ENCODE measurements around the gene SLC25A29. TPM values are rescaled to one million over a fixed set of nuclear protein-coding genes. Genes with fewer than 3 reads are reported as not detected.

SLC25A29 gene
- total and polyA plus RNA-seq, 7 donors, result 3.0 to 40.4 (median 26.7) TPM

GRCh38 chr14:100321473-100322137, 15.4 kb upstream of the SLC25A29 start:
- no peak for DNase-seq
- Histone ChIP-seq H3K4me3 (no peak overlapping the region), H3K27ac (no peak overlapping the region), H3K9me3 (no peaks in the 10 kb centered on the region), H3K4me1 (peaks cover 0 to 12% (median 10%) of the 10 kb centered on the region in 4 donors), H3K36me3 (no peaks in the 10 kb centered on the region), H3K27me3 (no peaks in the 10 kb centered on the region)
- intact Hi-C loops (cut with DNase I), result no loop called here
- TF ChIP-seq POLR2AphosphoS5 (IDR thresholded peaks at IDR 0.05) (no peak), CTCF (IDR thresholded peaks at IDR 0.05) (no peak), POLR2A (IDR thresholded peaks at IDR 0.05) (no peak), EP300 (IDR thresholded peaks at IDR 0.05) (no peak)
- 57 to 78% methylated on average over 9 of the region's 9 CpGs for WGBS, 2 donors

- intact Hi-C loops (cut with DNase I), result no loop called here
- no peaks in the 10 kb centered on the region for H3K9me3 ChIP-seq
- peaks cover 0 to 12% (median 10%) of the 10 kb centered on the region in 4 donors for H3K4me1 ChIP-seq
- no peak overlapping the region for H3K4me3 ChIP-seq
- WGBS, 2 donors, result 87 to 92% methylated on average over 12 of the region's 12 CpGs
- DNase-seq, result no peak
- no peak for TF ChIP-seq EP300 (IDR thresholded peaks at IDR 0.05)
- no peak for TF ChIP-seq POLR2A (IDR thresholded peaks at IDR 0.05)
- TF ChIP-seq CTCF (IDR thresholded peaks at IDR 0.05), result no peak
- TF ChIP-seq POLR2AphosphoS5 (IDR thresholded peaks at IDR 0.05), result no peak
- H3K36me3 ChIP-seq, result no peaks in the 10 kb centered on the region
- no peaks in the 10 kb centered on the region for H3K27me3 ChIP-seq
- H3K27ac ChIP-seq, result no peak overlapping the region
These were observed 14.1 kb upstream of the SLC25A29 start for GRCh38 chr14:100320157-100320856.

- peak; percentile 87 for DNase-seq
- Histone ChIP-seq H3K36me3 (no peaks in the 10 kb centered on the region), H3K4me3 (peak overlapping the region; percentile 23 to 46 (median 40)), H3K27me3 (peaks cover 0 to 7% (median under 1%) of the 10 kb centered on the region in 3 donors), H3K27ac (peak overlapping the region; percentile 56 to 70 (median 68)), H3K9me3 (no peaks in the 10 kb centered on the region), H3K4me1 (peaks cover 0 to 12% (median 10%) of the 10 kb centered on the region in 4 donors)
- WGBS, 2 donors, result 30 to 33% methylated on average over 40 of the region's 40 CpGs
- TF ChIP-seq CTCF (IDR thresholded peaks at IDR 0.05), result peak; percentile 64 to 91 (median 74)
- no peak for TF ChIP-seq POLR2A (IDR thresholded peaks at IDR 0.05)
- no peak for TF ChIP-seq EP300 (IDR thresholded peaks at IDR 0.05)
- TF ChIP-seq POLR2AphosphoS5 (IDR thresholded peaks at IDR 0.05), result peak in 1 of 4 donors; percentile 11
- intact Hi-C loops (cut with DNase I), result no loop called here
These were observed 11.9 kb upstream of the SLC25A29 start for GRCh38 chr14:100317912-100318808.

- TF ChIP-seq CTCF (IDR thresholded peaks at IDR 0.05), result no peak
- TF ChIP-seq POLR2AphosphoS5 (IDR thresholded peaks at IDR 0.05), result no peak
- no peak for TF ChIP-seq POLR2A (IDR thresholded peaks at IDR 0.05)
- TF ChIP-seq EP300 (IDR thresholded peaks at IDR 0.05), result no peak
- H3K27me3 ChIP-seq, result peaks cover 5 to 15% (median 5%) of the 10 kb centered on the region in 3 donors
- 85 to 93% methylated on average over 6 of the region's 6 CpGs for WGBS, 2 donors
- no peak for DNase-seq
- H3K9me3 ChIP-seq, result no peaks in the 10 kb centered on the region
- intact Hi-C loops (cut with DNase I), result no loop called here
- H3K36me3 ChIP-seq, result no peaks in the 10 kb centered on the region
- peaks cover 0 to 12% (median 10%) of the 10 kb centered on the region in 4 donors for H3K4me1 ChIP-seq
- H3K27ac ChIP-seq, result peak overlapping the region in 3 of 4 donors; percentile 67 to 70 (median 69)
- H3K4me3 ChIP-seq, result peak overlapping the region in 1 of 4 donors; percentile 36
These were observed 11.1 kb upstream of the SLC25A29 start for GRCh38 chr14:100317389-100317788.

All from sigmoid colon (tissue), 7 donors.